KBM-7 (cell line): ENCODE data around the gene KLF5.
"Not testable (repeated sequence)": the region's sequence is repeated elsewhere in the genome, so short reads cannot be mapped to it uniquely, and the experiment has no call there.

Source experiments
- DNase-seq: peaks from one replicate; pipeline ENCODE4 v3.0.0-alpha.2; 2015
- in situ Hi-C: fragments of 300-500 bp; cut with MboI; formaldehyde crosslinking; loops from 2 replicates; pipeline ENCODE4 v1.14.3; 2020; ENCODE audit warnings: low sequenced_read_pairs, low pct_unique_long_range_greater_than_20kb, mixed read lengths

The KLF5 gene

DNA sequence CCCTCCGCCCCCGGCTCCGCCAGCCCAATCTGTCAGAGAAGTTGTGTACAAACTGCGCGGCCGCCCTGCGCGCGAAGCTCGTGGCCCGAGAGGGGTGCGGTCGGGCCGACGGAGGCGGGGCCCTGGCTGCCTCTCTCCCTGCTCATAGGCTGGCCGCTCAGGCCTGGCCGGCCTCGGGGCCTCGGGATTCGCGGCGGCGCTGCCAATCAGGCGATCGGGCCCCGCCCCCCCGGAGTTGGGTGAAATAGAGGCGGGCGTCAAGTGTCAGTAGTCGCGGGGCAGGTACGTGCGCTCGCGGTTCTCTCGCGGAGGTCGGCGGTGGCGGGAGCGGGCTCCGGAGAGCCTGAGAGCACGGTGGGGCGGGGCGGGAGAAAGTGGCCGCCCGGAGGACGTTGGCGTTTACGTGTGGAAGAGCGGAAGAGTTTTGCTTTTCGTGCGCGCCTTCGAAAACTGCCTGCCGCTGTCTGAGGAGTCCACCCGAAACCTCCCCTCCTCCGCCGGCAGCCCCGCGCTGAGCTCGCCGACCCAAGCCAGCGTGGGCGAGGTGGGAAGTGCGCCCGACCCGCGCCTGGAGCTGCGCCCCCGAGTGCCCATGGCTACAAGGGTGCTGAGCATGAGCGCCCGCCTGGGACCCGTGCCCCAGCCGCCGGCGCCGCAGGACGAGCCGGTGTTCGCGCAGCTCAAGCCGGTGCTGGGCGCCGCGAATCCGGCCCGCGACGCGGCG is at the start of gene KLF5:
Gene KLF5 (plus strand): TSS at position 270 of the 724 bp plus-strand sequence. CDS start 323 bp downstream, at position 593.
- peak; percentile 94 for DNase-seq
- in situ Hi-C loops, result no loop called here

DNA sequence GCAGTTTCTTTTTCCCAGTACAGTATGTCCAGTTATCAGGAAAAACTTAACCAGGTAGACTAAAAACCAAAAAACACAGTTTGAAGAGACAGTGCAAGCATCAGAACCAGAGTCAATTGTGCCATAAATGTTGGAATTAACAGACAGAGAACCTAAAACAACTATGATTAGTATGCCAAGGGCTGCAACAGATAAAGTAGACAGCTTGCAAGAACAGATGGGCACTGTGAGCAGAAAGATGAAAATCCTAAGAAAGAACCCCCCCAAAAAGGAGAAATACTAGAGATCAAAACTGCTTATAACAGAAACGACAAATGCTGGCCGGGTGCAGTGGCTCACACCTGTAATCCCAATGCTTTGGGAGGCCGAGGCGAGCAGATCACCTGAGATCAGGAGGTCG is 47.1 kb upstream of the KLF5 start:
- DNase-seq, result no peak

DNA sequence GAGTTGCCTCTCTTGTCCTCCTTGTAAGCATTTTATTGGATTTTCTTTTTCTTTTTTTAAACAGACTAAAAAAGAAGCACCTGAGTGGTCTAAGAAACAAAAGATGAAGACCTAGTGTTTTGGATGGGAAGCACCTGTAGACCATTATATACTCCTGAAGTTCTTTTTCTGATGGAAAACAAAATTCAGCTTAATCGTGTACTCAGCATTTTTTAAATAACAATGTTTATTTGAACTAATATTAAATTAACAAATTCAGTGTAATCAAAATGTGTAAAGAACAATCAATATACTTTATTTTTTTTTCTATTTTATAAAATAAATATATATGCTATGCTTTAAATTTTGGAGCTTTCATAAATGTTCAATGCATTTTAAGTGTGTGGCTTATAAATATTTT is 43.0 kb upstream of the KLF5 start:
- in situ Hi-C loops, result no loop called here
- no peak for DNase-seq

More for the DNA sequence above, 47.1 kb upstream of the KLF5 start:
- in situ Hi-C loops, result no loop called here

DNA sequence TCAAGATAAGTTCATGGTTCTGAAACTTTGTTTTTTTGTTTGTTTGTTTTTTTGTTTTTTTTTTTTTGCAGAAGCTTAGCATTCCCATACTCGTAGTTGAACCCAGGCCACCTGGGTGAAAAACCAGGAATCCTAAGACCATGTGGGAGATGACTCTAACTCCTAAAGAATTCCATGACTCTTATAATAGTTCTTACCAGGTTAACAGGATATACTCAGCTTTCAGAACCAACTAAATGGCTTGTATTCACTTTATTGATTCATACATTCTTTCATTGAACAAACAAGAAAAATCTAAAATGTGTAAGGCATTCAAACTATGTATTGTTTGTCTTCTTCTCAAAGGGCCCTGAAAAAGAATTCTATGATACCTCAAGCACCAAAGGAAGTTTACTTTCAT is 40.5 kb upstream of the KLF5 start:
- DNase-seq, result no peak
- in situ Hi-C loops, result no loop called here

DNA sequence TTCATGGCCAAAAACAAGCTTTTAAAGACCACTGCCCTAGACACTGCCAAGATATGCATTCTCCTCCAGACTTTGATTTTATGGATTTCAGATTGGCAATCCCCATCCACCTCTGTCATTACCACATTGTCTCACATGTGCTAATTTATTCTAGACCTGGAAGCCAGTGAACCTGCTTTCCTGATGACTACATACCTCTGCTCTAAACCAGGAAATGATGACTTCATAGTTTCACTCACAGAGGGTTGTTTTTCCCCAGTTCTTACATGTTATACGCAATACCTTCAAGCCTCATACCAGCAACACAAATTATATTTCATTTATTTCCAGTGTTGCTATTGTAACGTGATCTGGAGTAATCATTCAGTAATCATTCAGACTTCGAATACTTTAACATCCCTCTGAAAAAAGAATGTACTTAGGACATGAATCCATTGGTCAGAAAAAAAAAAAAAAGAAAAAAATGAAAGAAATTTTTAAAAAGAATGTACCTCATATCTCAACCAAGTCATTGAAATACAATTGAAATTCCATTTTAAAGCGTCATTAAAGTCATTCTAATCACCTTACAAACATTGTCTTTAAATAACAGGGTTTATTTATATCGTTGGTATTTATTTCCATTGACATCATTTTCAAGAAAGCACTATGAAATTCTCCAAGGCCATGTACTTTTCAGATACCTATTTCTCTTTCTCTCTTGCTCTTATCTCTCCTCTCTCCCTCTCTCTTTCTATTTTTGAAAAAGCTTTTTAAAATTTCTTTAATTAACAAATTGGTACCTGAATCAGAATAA is 33.4 kb upstream of the KLF5 start:
- DNase-seq, result no peak
- in situ Hi-C loops, result no loop called here

DNA sequence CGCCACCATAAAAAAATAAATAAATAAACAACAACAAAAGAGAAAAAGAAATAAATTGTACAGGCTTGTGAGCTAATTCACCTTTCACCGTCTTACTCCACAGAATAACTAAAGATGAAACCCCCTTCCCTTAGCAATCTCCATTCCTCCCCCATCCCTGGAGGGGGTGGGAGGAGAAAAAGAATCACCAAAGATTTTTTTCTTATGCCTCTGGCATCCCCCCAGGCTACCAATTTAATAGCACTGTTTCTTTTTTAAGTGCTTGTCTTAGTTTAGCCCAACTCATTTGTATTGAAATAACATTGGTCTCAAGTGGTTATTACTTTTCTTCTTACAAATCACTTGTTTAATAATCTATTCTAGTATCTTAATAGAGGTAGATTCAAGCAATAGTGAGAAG is 23.9 kb upstream of the KLF5 start:
- DNase-seq, result no peak
- in situ Hi-C loops, result no loop called here

DNA sequence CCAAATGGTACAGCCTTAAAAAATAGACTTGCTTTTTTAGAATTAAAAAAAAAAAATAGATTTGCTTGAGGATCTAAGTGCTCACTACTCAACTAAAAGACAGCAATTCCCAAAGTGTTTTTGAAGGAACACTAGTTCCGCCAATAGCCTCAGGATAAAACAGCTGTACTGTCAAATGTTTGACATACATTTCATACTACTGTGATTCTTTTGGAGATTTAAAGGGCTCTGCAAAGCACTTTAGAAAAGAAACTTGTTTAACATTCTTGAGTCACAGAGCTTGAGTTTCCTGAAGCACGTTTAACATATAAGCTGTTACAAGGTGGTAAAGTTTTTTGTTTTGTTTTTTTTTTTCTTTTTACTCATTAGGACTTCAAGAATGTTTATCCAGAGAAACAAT is 23.1 kb upstream of the KLF5 start:
- no peak for DNase-seq
- in situ Hi-C loops, result no loop called here

DNA sequence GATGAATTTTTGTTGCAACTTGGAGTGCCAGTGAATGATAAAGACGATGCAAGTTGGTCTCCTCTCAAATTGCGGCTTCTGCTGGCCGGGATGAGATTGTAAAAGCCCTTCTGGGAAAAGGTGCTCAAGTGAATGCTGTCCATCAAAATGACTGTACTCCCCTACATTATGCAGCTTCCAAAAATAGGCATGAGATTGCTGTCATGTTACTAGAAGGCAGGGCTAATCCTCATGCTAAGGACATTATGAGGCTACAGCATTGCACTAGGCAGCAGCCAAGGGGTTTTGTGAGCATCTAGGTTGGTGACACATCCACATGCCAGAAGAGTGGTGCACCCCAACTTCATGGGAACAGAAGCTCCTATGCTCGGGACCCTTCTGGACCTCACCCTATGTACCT is 22.2 kb upstream of the KLF5 start:
- in situ Hi-C loops, result no loop called here
- no peak for DNase-seq

DNA sequence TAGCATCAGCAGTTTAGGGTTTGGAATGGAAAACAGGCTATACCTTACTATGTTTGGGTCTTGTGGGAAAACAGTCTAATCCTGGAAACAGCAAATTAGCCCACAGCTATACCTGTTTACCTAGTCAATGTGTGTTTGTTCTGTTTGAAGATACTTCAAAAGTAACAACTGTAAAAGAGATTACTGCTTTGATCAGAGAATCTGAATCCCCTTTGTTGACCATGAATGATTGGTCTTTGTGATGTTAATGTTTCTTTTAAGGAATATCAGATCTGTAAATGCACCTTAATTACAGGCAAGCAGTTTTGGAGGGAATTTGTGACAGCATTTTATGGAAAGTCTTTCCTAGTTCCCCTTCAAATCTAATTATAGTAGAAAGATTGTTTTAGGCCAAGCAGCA is 20.7 kb upstream of the KLF5 start:
- no peak for DNase-seq
- in situ Hi-C loops, result no loop called here

DNA sequence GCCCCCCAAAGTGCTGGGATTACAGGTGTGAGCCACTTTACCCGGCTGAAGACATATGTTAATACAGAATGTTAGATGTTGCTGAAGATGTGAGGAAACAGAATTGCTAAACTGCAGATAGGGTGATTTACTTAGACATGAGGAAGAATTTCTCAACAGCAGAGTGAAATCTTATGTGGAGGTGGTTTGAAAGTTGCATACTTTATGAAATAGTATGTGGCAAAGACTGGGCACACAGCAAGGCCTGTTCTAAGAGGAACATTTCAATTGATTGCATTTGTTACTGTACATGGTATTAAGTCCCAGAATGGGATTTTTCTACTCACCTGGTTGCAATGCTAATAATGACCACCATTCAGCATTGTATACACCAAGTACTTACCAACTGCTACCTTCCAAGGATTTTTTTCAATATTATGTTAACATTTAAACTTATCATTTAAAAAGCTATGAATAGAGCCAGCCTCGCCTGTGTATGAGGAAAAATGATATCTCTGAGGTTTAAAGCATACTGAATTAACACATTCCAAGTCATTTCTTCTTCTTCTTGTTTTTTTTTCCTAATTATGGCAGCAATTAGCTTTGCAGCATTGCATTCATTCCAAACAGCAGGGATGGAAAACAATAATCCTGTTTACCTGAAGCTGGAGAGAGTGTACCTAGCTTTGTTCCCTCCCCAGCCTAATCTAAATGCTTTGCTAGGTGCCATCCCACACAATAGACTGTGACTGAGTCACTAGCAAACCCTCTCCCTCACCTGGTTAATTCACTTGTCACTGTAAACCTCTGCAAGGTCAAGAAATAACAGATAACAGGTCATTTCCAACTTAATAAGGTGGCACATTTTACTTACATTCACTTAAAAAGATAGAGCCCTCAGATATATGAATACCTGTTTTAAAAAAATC is 19.4 kb upstream of the KLF5 start:
- in situ Hi-C loops, result no loop called here
- DNase-seq, result no peak

DNA sequence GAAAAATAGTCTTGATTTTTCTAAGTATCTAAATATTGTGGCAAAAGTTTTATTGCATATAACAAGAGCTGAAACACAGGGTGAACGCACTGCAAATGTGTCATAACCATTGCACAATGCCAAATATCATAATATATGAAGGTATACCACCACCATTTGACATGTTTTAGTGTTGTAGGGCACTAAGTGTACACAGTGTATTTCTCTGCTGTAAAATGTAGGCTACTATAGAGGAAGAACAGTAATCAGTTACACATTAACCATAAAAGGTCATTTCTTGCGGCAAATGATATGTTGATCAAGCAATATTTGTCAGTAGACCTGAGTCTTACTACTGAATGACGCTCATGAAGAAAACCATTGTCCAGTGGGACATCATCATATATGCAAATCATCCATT is 18.3 kb upstream of the KLF5 start:
- DNase-seq, result no peak
- in situ Hi-C loops, result no loop called here

DNA sequence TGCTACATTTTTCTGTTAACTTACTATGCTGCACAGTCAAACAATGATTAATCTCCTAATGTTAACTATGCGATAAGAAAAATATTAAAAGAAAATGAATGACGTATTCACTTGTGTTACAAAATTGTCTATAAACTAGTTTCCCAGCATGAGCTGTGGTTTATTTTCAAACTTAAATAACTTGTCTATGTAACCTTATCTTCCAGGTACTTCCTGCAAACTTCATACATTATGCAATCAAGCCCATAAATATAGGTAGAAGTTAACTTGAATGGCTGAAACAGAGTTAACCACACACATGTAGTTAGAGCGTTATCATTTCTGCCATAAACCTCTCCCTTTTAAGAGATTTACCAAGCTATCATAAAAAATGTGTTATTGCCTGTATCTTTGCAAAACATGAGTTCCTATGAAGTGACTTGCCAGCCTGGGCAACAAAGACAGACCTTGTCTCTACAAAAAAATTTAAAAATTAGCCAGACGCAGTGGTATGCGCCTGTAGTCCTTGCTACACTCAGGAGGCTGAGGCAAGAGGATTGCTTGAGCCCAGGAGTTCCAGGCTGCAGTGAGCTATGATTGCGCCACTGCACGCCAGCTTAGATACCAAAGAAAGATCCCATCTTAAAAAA is 17.7 kb upstream of the KLF5 start:
- in situ Hi-C loops, result no loop called here
- peak; percentile 48 for DNase-seq

DNA sequence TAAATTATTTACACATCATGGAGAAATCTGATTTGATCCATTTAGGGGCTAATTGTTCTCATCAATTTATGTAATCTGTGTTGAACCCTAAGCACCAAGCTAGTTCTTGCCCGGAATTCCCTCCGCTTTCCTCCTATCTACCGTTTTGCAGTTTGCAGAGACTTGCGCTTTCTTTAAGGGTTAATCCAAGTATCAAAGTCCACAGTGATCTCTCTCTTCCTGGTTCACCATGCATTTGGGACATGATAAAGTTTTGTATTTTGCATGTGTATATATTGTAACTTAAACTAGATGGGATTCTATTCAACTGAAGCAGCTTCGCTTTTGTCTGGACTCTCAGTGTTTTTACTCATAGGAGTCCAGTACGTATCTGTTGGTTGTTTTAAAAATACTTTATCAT is 13.8 kb upstream of the KLF5 start:
- DNase-seq, result no peak
- in situ Hi-C loops, result no loop called here

DNA sequence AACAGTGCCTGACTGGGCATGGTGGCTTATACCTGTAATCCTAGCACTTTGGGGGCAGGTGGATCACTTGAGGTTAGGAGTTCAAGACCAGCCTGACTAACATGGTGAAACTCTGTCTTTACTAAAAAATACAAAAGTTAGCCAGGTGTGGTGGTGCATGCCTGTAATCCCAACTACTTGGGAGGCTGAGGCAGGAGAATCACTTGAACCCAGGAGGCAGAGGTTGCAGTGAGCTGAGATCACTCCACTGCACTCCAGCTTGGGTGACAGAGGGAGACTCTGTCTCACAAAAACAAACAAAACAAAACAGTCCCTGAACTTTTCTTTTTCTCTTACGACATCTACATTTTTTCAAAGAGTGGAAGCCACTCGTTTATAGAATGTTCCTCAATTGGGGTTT is 10.2 kb upstream of the KLF5 start:
- in situ Hi-C loops, DNase-seq: not testable (repeated sequence)

DNA sequence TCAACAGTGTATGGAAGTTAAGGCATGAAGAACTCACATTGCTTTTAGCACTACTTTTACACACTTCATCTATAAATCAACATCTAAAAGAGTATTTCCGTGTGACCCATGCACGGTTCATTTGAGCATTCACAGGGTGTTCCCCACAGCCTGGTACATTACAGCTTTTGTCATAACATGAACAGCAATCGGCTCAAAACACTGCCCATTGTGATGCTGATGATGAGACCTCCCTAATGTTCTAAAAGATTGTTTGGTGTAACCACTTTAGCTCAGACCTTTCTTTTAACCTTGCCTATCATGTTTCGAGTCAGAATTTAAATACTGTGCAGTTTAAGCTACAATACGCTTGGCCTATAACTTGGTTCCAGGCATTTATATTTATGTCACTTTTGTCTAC is 4.1 kb upstream of the KLF5 start:
- in situ Hi-C loops, result no loop called here
- no peak for DNase-seq

DNA sequence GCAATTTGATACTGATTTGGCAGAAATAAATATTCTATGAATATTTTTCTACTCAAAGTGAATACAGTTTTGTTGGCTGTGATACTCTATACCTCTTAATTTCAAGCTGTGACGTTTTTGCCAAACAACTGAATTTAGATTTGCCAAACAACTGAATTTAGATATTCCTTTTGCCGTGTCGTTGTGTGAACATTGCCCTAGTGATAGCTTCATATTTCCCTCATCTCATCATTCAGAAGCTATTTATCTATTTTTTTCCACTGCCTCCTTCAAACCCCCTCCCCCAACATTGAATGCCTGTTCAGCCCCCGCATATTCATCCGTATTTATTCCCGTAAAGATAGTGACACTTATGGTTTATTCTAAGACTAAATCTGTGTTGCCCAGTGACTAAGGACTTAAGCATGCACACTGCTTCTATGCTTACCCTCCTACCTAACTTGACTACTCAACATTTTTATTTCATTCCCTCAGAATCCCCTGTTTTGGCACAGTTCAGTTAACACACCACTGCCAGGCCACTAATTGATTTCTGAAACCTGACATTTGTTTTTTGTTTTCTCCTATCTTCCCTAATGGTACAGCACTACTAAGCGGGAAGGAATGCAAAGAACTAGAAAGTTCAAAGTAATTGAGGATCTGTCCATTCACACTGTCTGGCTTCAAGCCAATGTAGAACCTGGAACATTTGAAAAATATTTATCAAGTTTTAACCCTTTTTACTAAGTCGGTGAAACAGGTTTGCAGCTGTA is 2.8 kb upstream of the KLF5 start:
- in situ Hi-C loops, result no loop called here
- no peak for DNase-seq

DNA sequence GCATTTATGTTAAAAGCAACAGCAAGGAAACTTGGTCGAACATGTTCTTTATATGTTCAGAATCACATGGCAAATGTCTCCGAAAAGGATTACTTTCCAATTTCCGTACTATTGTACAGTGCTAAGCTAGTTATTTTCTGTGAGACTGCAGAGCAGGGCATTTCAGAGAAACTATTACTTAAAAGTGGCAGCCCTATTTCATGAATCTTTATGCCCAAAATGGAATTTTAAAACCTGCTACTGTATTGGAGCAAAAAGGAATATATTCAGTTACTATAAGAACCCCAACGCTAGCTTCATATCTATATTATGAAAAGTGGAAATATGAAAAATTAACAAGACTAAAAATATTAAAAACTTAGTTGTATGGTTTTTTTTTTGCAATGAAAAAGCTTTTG is 2.2 kb upstream of the KLF5 start:
- in situ Hi-C loops, result no loop called here
- DNase-seq, result no peak

DNA sequence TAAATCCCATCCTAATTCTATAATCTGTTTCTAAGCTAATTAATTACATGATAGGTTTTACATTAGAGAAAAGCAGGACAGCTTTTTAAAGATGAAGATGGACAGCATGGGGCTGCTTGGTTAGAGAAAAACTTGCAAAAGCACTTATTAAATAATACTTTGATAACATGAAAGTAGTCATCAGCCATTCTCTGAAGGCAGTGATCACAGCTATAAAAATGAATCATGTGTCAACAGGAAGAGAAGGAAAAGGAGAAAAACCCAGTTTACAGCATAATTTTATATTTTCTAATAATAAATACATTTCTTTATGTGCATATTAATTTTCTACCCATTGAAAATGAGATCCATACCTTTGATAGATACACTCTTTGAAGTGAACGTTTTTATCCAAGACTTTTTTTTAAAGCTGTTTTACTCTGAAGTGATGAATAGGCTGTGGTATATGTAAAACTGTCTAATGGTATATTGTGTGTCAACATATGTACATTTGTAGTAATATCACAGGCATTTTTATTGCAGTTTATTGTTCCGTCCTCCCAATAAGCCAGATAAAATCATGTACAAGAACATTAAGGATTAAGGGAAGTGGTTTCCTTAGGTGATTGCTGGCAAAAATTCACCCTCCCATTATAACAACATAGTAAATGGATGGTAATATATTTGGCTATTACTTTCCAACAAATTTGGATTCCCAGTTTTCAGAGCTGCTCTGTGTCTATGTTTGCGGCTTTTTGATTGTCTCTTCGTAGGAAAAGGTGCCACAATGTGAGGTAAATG is 1.3 kb upstream of the KLF5 start:
- in situ Hi-C loops, result no loop called here

More for the DNA sequence above, 1.3 kb upstream of the KLF5 start:
- no peak for DNase-seq
